Measurements from ENCODE around the gene ARL8A.

ARL8A gene

GRCh38 chr1:202084791-202085681, 59.5 kb downstream of the ARL8A start:
- DNase-seq (ENCODE audit: low read depth in 2 of 3, low spot score in 2 of 3): no peak
